Breast epithelium (tissue), 3 donors: Measurements from ENCODE around the gene KCNJ13.

Experiments
- CTCF ChIP-seq, 3 donors: fragments of 450-650 bp; IDR thresholded peaks; one replicate each; pipeline ENCODE4 v1.5.1; 2016 to 2017; ENCODE audit warnings: antibody characterized with exemption in 3 of 3, mild to moderate bottlenecking in 3 of 3, moderate library complexity in 3 of 3
- POLR2AphosphoS5 ChIP-seq, 3 donors: sonication (generic); formaldehyde crosslinking; IDR thresholded peaks; one replicate each; pipeline ENCODE4 v1.6.1; 2017; ENCODE audit warnings: antibody characterized with exemption in 3 of 3

DNA sequence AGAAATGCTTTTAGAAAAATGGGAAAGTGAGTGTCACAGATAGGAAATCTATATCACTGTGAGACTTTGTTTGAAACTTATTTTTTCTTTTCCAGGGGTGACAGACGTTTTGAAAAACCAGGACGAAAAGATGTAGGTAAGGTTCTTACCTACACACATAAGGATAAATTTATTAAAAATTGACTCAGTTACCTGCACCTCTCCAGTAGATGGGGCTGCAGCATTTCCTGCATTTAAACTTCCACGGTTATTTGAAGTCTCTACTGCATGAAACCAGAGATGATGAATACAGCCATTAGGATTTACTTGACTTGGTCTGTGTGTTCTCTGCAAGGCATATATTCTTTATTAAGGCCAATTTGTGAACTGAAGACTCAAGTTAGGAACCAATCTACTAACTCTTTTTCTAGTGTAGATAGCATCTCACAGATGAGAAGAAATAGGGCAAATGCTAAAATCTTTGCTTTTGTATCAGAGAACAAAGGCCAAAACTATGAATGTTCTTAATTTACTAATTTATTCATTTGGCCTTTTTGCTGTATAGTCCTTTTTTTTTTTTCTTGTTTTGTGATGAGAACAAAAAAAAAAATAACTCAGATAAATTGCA is 15.0 kb downstream of the KCNJ13 start:
- TF ChIP-seq CTCF (IDR thresholded peaks at IDR 0.05) (peak in 2 of 3 donors; percentile 38 to 44), POLR2AphosphoS5 (IDR thresholded peaks at IDR 0.05) (no peak)
